ENCODE data around the gene ADORA1. TPM values are rescaled to one million over a fixed set of nuclear protein-coding genes. Genes with fewer than 3 reads are reported as not detected.

The ADORA1 gene
- total RNA-seq, 1 donor from 2014 or later: 0.28 TPM

GRCh38 chr1:203189951-203190352 is 62.4 kb downstream of the ADORA1 start:
- ATAC-seq: no peak

- no peak for ATAC-seq
Measured at GRCh38 chr1:203190949-203191348, 63.4 kb downstream of the ADORA1 start.

- no peak for ATAC-seq
Measured at GRCh38 chr1:203196371-203196770, 68.8 kb downstream of the ADORA1 start.

GRCh38 chr1:203197625-203198024 is 70.1 kb downstream of the ADORA1 start:
- ATAC-seq: no peak

GRCh38 chr1:203199002-203199401 is 71.5 kb downstream of the ADORA1 start:
- ATAC-seq: no peak

- ATAC-seq: no peak
Measured at GRCh38 chr1:203199481-203199815, 71.9 kb downstream of the ADORA1 start.

- peak; percentile 82 for ATAC-seq
Measured at GRCh38 chr1:203199816-203200571, 72.5 kb downstream of the ADORA1 start.

GRCh38 chr1:203200916-203201315 is 73.4 kb downstream of the ADORA1 start:
- no peak for ATAC-seq

GRCh38 chr1:203201516-203202205 is 74.1 kb downstream of the ADORA1 start:
- ATAC-seq: no peak

- ATAC-seq: no peak
Measured at GRCh38 chr1:203202431-203203245, 75.1 kb downstream of the ADORA1 start.

- no peak for ATAC-seq
Measured at GRCh38 chr1:203204756-203205155, 77.2 kb downstream of the ADORA1 start.

GRCh38 chr1:203206129-203206687 is 78.7 kb downstream of the ADORA1 start:
- ATAC-seq: no peak

- ATAC-seq: no peak
Measured at GRCh38 chr1:203207751-203208150, 80.2 kb downstream of the ADORA1 start.

GRCh38 chr1:203208181-203208580 is 80.7 kb downstream of the ADORA1 start:
- ATAC-seq: no peak

- no peak for ATAC-seq
Measured at GRCh38 chr1:203210350-203210749, 82.8 kb downstream of the ADORA1 start.

- no peak for ATAC-seq
Measured at GRCh38 chr1:203210988-203211387, 83.5 kb downstream of the ADORA1 start.

- ATAC-seq: no peak
Measured at GRCh38 chr1:203211812-203212211, 84.3 kb downstream of the ADORA1 start.

GRCh38 chr1:203213126-203213525 is 85.6 kb downstream of the ADORA1 start:
- ATAC-seq: no peak

- ATAC-seq: no peak
Measured at GRCh38 chr1:203214871-203215270, 87.3 kb downstream of the ADORA1 start.

GRCh38 chr1:203215573-203215972 is 88.0 kb downstream of the ADORA1 start:
- no peak for ATAC-seq

GRCh38 chr1:203216274-203217138 is 89.0 kb downstream of the ADORA1 start:
- ATAC-seq: peak; percentile 50
